DMS 273 (cell line): Measurements from ENCODE around the gene TGM5.
"Not testable (repeated sequence)": the region's sequence is repeated elsewhere in the genome, so short reads cannot be mapped to it uniquely, and the experiment has no call there.

Experiments used
- DNase-seq: peaks from one replicate; lab custom pipeline; 2025; ENCODE audit not compliant: unreplicated experiment; lab: John Stamatoyannopoulos, UW

TGM5 gene

DNA sequence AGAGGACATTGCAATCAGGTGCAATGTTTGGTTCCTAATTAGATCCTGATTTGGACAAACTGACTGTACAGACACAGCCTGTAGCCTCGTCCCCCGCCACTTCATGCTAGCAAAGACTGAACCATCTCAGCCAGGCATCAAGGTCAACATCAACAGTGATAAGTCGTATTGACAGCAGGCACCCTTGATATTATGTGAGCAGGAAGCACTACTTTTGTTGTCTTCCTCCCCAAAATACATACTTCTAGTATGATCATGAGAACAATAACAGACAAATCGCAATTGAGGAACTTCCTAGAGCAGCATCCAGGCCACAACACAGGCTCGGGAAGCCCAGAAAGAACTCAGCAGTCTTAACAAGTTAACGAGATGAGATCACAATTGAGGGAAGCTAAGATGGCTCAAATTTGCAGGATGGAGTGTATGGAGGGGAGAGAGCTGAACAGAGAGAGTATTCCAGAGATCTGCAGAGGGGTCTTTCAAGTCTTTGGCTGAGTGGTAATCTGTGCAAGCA lies 20.4 kb downstream of the TGM5 start:
- DNase-seq = no peak

DNA sequence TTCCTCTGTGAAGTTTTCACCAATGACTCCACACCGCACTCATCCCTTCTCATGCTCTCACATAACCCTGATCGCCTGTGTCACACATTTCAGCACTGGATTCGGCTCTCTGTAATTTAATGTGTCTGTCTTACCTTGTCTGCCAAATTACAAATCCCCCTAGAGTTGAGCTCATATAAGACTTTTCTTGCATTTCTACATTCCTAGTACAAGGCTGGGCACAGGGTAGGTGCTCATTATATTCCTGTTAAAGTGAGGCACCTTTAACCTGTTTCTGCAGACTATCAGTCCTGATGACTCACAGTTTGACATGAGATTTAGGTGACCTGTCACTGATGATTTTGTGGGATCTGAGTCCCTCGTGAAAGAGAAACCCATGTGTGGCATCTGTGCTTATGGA lies 22.6 kb downstream of the TGM5 start:
- no peak for DNase-seq

DNA sequence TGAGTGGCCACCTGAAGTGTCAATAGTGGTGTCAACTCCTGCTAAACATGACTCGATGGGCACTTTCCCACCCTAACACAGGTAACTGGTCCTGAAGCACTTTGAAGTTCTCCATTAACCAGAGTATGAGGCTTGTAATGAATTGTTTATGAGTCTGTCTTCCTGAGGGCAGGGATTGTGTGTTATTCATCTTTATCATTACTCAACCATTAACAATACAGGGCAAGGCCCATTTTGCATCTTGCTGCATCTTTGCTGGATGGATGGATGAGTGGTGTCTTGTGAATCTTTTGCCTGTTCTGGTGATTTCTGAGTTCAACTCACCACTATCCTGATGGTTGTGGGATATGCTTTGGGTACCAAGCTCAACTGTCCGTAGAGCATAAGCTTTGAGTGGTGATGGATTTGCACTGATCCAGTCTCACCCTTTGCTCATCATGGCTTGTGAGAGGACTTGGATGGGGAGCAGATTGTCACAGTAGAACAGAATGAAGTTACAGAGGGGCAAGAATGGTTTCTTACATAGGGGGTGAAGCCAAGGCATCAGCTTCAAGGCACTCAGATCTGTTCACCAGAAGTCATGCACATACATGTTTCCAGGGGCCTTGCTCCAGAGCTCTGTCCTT lies 23.6 kb downstream of the TGM5 start:
- no peak for DNase-seq

DNA sequence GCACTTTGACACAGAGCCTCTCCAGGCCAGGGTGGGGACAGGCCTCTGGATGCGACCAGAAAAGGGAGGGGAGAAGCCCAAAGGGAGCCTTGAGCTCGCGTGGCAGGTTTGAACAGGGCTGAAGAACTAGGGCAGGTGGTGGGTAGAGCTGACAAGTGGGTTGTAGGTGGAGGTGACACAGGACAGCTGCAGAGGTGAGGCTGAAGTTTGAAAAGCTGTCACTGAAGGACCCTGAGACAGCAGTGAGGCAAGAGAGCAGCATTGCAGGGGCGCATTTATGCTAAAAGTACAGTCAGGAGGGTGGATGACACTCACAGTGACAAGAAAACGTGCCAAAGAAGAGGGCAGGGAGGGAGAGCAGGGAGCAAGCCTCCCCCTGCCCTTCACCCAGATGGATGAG lies 24.1 kb downstream of the TGM5 start:
- no peak for DNase-seq

DNA sequence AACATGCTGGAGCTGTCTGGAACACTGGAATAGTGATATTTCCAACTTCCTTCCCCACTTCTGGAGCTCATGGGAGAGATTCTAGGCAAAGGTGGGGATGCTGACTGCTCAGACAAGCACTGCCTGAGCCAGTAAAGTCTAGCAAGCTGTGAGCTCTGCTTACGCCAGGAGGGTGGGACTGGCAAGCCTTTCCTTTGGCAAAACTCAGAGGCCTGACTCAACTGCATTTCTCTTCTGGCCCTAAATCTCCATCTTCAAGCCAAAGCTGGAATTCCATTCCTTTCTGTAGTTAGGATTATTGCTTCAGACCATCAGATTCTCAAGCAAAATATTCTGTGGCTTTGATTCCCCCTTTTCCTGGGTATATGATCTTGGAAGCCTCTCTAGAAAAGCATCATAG lies 25.6 kb downstream of the TGM5 start:
- no peak for DNase-seq

DNA sequence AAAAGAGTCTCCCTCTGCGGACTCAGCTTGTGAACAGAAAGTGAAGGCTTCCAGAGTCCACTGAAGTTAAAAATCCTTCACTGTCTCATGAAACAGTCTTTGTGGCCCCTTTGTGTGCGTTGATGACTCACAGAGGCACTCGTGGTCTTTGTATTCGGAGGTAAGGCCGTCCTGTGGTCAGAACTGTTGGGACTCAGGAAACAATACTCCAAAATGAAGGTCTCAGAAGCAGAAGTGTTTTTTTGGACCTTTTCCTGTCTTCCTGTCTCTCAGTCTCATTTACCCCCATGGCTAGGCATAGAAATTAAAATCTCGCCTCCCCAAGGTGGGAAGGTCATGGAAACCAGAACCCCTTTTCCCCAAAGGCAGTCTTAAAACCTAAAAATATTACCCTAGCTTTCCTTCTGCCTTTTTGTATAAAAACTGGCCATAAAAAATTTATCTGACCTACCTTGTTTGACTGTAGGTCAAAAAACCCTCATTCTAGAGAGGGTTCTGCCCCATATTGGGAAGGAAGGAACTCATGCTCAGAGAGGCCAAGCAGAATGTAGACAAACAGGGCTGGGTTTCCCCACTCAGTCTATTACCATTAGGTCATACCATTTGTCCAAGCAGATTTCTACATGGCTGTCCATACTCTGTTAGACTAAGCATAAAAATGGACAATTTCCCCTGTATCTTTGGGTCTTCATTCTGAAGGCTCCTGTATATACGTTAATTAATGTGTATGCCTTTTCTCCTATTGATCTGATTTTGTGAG lies 26.8 kb downstream of the TGM5 start:
- no peak for DNase-seq

DNA sequence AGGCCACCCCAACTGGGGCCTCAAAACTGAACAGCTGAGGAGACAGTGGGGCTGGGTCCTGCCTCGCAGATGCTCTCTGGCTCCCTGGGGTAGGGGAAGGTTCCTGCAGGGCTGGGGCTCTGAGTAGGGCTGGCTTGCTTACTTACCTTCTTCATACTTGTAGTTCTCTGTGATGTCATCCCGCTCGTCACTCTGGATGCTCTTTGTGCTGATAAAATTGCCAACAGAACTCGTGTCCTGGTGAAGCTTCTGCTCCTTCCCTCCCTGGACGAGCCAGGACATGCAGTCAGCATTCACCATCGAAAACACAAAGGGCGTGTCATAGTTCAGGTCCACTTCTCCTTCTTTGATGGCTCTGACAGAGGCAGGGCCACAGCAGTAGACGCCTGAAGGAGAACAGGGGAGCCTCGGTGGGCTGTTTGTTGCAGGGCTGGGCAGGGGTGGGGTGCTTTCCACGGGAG lies 28.0 kb downstream of the TGM5 start:
- DNase-seq = no peak

DNA sequence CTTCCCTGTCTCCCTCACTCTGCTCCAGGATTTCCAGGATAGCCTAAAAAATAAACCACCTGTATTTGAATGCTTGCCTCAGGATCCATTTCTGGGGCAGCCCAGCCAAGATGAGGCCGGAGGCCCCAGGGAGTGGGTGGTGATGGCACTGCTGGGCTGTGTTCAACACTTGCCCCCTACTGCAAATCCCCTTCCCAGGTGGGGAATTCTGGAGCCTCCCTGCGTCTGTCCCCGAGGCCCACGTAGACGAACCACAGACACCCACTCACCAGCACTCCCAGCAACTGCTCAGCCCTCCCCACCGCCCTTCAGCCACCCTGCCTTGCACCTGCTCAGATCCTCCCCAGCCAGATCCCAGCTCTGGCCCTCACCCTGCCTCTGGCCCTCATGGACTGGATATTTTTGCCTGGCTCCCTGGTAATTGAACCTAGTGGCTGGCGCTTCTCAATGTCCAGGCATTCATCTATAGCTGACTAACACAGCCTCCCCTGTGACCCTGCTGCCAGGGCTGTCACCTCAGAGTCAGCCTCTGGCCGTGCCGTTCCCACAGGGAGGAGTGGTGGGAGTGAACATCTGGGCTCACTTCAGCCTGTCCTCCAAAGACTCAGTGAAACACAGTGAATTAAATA lies 28.8 kb downstream of the TGM5 start:
- no peak for DNase-seq

DNA sequence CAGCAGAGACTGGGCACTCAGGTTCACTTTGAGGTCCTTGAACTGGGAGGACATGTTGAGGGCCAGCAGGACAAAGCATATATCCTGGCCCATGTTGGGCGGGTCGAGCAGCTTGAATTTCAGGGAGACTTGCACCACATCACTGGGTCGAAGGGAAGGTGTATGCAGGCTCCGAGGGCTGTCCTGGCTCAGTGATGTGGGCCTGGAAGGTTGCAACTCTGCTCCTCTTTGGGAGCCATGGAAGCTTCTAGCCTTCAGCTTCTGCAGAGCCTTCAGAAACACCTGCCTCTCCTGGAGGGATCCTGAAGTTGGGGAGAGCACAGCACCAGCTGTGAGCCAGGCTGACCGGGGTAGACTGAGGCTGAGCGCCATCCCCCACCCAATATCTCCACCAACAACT lies 31.2 kb downstream of the TGM5 start:
- DNase-seq = no peak

DNA sequence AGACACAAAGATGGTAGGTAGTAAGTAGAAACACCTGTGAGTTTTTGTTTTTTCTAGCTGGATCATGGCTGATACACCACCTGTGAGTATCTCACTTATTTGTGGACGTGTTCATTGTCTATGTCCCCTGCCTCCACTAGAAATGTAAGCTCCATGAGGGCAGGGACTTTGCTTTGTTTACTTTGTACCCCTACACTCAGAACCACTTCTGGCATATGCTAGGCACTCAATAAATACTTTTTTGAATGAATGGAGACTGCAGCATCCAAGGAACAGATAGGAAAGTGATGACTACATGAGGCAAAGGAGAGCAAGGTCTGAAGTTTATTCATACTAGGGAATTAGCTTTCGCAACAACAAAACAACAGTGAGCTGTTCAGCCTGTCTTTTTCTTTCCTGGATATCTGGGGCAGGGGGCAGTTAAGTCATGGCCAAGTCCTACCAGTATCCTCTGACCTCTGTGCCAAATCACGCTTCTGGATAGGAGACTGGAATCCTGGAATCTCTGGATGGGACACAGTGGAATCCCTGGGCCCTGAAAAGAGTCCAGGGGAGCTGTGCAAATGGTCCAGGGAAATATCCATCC lies 34.3 kb downstream of the TGM5 start:
- no peak for DNase-seq

DNA sequence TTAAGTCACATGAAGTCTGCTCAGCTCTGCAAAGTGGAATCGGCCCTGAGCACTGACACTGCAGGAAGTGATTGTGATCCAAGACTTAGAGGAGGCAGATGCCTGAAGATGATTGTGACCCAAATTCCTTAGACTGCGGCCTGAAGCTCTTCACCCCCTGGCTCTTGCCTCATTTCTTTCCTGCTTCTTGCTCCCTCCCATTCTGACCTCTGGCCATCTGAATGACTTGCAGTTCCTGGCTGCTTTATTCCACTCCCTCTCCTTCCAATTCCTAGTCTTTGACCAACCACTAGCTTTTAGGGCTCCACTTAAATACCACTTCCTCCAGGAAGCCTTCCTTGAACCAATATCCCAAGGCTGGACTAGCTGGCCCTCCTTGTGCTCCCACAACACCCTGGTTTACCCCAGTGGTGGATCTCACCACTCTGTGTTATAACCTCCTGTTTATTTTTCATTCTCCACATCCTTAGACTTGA lies 36.0 kb downstream of the TGM5 start:
- DNase-seq = no peak

DNA sequence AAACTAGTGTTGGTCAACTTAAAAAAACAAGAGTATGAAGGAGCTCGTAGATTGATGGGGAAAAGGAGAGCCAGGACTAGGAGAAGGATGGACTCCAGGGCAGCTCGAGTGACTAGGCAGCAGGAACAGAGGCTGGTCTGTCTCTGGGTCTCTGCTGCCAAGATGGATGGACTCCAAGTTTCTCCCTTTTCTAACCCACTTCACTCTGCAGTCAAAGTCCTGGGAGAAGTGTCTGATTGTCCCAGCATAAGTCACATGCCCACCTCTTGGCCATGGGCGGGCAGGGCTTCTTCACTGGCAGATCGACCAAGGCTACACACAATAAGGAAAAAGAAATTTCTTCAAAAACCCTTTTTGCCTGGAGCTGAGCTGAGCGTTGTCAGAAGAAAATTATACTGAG lies 36.8 kb downstream of the TGM5 start:
- DNase-seq = no peak

DNA sequence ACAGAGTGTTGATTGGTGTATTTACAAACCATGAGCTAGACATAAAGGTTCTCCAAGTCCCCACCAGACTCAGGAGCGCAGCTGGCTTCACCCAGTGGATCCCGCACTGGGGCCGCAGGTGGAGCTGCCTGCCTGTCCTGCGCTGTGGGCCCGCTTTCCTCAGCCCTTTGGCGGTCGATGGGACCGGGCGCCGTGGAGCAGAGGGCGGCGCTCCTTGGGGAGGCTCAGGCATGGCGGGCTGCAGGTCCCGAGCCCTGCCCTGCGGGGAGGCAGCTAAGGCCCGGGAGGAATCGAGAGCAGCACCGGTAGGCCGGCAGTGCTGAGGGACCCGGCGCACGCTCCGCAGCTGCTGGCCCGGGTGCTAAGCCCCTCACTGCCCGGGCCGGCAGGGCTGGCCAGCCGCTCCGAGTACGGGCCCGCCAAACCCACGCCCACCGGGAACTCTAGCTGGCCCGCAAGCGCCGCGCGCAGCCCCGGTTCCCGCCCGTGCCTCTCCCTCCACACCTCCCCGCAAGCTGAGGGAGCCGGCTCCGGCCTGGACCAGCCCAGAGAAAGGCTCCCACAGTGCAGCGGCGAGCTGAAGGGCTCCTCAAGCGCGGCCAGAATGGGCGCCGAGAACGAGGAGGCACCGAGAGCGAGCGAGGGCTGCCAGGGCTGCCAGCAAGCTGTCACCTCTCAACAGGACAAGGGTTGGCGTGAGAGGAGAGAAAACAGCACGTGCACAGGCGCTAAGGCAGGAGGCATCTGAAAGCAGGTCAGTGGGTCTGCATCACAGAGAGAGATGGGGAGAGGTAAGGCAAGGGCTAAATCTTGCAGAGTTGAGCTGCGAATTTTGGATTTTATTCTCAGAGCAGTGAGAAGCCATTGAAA lies 40.1 kb downstream of the TGM5 start:
- DNase-seq = no peak

DNA sequence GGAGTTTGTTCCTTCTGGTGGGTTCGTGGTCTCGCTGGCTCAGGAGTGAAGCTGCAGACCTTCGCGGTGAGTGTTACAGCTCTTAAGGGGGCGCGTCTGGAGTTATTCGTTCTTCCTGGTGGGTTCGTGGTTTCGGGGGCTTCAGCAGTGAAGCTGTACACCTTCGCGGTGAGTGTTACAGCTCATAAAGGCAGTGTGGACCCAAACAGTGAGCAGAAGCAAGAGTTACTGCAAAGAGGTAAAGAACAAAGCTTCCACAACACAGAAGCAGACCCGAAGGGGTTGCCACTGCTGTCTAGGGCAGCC lies 40.8 kb downstream of the TGM5 start:
- not testable (repeated sequence) for DNase-seq

DNA sequence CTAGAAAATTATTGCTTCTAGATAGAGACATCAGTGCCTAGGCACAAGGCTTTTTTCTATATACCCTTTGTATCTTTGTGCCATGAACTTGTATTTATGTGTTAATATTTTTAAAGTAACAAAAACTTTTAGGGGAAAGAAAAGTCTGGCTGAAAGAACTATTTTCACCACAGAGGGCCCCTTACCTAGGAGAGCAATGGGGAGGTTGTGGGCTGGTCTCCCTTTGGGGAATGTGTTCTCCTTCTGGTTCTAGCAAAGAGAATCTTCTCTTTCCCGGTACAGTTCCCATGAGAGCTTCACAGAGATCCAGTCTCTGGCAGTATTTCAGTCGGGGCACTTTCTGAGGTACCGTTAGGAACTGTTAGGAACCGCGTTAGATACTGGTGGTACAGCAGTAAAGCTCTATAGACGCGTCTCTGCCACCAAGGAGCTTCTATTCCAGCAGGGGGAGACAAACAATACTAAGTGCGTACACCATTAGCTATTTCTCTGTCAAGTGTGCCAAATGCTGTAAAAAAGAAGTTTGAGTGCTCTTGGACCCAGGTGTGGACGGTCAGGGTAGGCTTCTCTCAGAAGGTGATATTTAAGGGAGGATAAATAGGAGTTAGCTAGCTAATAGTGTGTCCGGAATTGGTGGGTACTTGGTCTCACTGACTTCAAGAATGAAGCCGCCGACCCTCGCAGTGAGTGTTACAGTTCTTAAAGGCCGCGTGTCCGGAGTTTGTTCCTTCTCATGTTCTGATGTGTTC lies 41.4 kb downstream of the TGM5 start:
- DNase-seq = peak; percentile 41

DNA sequence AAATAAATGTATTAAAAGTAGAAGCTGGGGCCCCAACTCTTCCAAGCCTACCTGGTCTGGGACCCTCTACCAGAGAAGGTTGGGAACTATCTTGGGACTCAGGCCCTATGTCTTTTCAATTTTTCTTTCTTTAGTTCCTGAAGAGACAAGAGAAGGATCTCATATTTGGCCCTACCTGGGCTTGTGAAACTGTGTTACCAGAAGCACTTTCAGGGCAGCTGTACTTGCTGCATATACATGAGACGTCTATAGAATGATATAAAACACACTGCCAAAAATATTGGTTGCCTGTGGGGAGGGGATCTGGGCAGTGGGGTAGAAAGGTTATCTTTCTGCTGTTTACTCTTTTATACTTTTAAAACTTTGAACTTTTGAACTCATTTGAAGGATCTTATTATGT lies 45.3 kb downstream of the TGM5 start:
- no peak for DNase-seq

DNA sequence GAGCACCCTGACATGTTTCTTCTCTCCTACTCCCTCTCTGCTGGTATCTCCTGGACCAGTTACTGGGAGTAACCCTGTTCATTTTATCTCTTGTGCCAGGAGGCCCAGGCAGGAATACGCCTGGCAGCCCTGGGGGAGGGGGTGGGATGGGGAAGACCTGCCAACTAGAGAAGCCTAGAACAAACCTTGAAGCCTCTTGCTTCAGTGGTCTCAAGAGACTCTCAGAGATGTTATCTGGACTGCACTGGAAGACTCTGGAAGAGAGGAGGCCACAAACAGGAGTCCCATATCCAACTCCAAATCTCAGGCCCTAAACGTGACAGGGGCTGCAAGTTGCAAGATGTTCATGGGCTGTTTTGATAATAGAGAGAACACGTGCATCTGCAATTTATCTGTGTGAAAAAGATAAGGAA lies 45.7 kb downstream of the TGM5 start, which contains the start of gene EPB42:
Gene EPB42, minus strand, starts transcription at position 28 of the 413 bp plus-strand sequence. CDS start 193 bp downstream, outside the sequence.
- no peak for DNase-seq

DNA sequence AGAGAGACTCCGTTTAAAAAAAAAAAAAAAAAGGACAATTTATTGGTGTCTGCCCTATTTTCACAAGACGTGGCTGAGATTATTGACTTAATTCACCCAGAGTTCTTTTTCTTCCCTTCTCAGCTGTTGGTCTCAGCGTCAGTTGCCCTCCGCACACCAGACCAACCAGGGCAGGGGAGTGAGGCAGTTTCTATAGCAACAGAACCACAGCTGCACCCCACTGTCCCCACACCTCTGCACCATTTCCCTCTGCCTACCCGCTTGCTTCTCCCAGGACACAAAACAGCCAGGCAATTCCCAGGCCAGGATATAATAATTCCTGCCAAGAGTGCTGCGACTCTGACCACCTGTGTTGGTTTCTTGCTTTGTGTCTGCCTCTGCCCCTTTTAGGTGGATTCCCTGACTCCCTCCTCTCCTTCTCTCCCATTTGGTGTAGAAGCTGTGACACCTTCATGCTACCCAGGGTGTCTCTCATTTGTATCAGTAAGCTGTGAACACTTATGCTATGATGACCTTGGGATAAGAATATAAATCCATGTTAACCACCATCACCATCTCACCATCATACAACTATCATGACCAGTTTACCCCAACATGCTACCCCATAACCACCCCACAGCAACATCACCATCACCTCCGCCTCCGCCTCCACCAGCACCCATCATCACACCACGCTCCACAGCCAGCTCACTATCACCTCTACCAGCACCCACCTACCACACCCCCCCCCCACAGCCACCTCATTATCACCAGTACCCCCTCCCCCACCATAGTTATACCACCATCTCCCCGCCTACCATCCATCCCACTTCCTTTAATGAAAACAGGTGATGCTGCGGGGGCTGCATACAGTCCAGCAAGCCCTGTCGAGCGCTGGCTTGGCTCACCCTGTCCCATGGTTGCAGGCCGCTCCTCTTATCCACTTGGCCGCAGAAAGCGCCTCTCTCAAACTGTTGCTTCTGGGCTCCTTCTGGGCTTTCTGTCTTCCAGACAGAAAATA lies 46.5 kb downstream of the TGM5 start:
- DNase-seq = no peak
